ENCODE measurements around the gene PRKCZ. TPM values are rescaled to one million over a fixed set of nuclear protein-coding genes. Genes with fewer than 3 reads are reported as not detected.
A peak's percentile ranks its signal among the peaks of the same experiment; 100 is the strongest.

Gene PRKCZ
- total and polyA plus RNA-seq, 2 donors (not counting 1 experiment from before 2014, with no cell fraction given), result 1.6 to 2.0 TPM

DNA sequence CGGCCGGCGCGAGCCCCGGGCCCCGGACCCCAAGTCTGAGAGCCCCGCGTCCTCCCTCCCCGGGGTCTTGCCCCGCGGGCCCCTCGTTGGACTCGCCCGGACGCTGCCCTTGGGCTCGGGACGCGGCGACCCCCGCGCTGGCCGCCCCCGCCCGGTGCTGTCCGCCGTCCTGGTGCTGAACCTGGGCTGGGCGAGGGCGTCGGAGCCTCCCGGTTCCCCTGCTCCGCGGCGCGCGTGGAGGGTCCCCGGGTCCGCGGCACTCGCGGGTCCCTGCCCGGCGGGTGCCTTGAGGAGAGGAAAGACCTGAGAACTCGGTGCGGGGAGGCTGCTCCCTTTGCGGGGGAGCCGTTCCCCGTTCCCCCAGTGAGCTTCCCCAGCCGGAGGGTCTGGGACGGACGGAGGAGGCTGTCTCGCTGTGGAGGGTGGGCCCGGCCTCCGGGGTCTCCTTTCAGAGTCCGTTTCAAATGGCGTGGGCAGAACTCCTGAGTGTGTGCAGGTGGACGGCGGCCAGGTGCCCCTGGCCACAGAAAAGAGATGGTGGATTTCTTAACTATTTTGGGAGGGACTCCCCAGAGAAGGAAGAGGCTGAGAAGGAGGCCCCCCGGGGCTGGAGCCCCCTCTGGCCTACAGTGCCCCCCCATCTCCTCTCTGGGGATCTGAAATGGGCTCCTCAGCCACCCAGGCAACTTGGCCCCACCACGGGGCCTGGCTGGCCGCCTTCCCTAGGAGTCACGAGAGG lies 30.5 kb upstream of the PRKCZ start:
- H3K9me3 ChIP-seq (ENCODE audit: control insufficient read depth, insufficient read depth, low read depth, low read length), result no peaks in the 10 kb centered on the region
- TF ChIP-seq, protein P1, sequence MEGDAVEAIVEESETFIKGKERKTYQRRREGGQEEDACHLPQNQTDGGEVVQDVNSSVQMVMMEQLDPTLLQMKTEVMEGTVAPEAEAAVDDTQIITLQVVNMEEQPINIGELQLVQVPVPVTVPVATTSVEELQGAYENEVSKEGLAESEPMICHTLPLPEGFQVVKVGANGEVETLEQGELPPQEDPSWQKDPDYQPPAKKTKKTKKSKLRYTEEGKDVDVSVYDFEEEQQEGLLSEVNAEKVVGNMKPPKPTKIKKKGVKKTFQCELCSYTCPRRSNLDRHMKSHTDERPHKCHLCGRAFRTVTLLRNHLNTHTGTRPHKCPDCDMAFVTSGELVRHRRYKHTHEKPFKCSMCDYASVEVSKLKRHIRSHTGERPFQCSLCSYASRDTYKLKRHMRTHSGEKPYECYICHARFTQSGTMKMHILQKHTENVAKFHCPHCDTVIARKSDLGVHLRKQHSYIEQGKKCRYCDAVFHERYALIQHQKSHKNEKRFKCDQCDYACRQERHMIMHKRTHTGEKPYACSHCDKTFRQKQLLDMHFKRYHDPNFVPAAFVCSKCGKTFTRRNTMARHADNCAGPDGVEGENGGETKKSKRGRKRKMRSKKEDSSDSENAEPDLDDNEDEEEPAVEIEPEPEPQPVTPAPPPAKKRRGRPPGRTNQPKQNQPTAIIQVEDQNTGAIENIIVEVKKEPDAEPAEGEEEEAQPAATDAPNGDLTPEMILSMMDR (conservative IDR thresholded peaks at IDR 0.05 in 1 of 2, IDR thresholded peaks at IDR 0.05 in 1 of 2; ENCODE audit: low read depth in 1 of 2, low read length in 2 of 2), result no peak
- peak; percentile 78 for TF ChIP-seq EZH2 (IDR thresholded peaks at IDR 0.05; ENCODE audit: low read length, missing control alignments)
- no peaks in the 10 kb centered on the region for H3K4me1 ChIP-seq (ENCODE audit: control insufficient read depth, extremely low read depth, insufficient read depth, low read length)
- no peaks in the 10 kb centered on the region for H3K36me3 ChIP-seq (ENCODE audit: control insufficient read depth, insufficient read depth, low read length)
- peaks cover 33% of the 10 kb centered on the region for H3K27me3 ChIP-seq (ENCODE audit: control insufficient read depth, insufficient read depth, low read length)
- no peak overlapping the region for H2AFZ ChIP-seq (ENCODE audit: low read length)
- H3K9ac ChIP-seq (ENCODE audit: insufficient read depth, low read length), result no peak overlapping the region
- H3K27ac ChIP-seq (ENCODE audit: insufficient read depth, low read length), result no peak overlapping the region
- H3K4me3 ChIP-seq (replicated peaks in 1 of 4; ENCODE audit: control extremely low read depth in 1 of 4, insufficient read depth in 1 of 4, low read depth in 3 of 4, low read length in 4 of 4), result no peak overlapping the region
- DNase-seq (ENCODE audit: low read depth in 2 of 2), result no peak
- H3K4me2 ChIP-seq (ENCODE audit: extremely low read depth, insufficient read depth, low read length), result no peak overlapping the region
- H3K79me2 ChIP-seq (ENCODE audit: control insufficient read depth, insufficient read depth, low read length), result no peaks in the 10 kb centered on the region
- H4K20me1 ChIP-seq (ENCODE audit: control insufficient read depth, extremely low read depth, insufficient read depth, low read length), result no peaks in the 10 kb centered on the region

DNA sequence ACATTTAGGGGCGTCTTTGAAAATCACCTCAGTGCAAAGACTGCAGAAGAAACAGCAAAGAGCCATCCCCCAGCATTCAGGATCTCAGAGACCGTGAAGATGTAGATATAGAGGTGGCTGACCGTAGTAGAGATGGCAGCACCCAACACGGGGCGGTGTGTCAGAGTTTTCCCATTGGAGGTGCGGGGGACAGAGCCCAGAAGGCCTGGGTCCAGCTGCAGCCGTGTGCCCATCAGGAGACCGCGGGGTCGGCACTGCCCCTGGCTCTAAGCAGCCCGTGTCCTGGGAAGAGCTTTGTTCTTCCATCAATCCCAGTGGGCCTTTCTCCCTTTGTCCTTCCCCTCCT lies 29.9 kb upstream of the PRKCZ start:
- no peak overlapping the region for H3K4me2 ChIP-seq (ENCODE audit: extremely low read depth, insufficient read depth, low read length)
- peaks cover 34% of the 10 kb centered on the region for H3K27me3 ChIP-seq (ENCODE audit: control insufficient read depth, insufficient read depth, low read length)
- H3K79me2 ChIP-seq (ENCODE audit: control insufficient read depth, insufficient read depth, low read length), result no peaks in the 10 kb centered on the region
- H3K4me1 ChIP-seq (ENCODE audit: control insufficient read depth, extremely low read depth, insufficient read depth, low read length), result no peaks in the 10 kb centered on the region
- no peaks in the 10 kb centered on the region for H3K36me3 ChIP-seq (ENCODE audit: control insufficient read depth, insufficient read depth, low read length)
- no peak overlapping the region for H2AFZ ChIP-seq (ENCODE audit: low read length)
- H3K9me3 ChIP-seq (ENCODE audit: control insufficient read depth, insufficient read depth, low read depth, low read length), result no peaks in the 10 kb centered on the region
- no peak for DNase-seq (ENCODE audit: low read depth in 2 of 2)
- H4K20me1 ChIP-seq (ENCODE audit: control insufficient read depth, extremely low read depth, insufficient read depth, low read length), result no peaks in the 10 kb centered on the region
- H3K9ac ChIP-seq (ENCODE audit: insufficient read depth, low read length), result no peak overlapping the region
- TF ChIP-seq EZH2 (IDR thresholded peaks at IDR 0.05; ENCODE audit: low read length, missing control alignments), result no peak
- TF ChIP-seq, protein P1 (conservative IDR thresholded peaks at IDR 0.05 in 1 of 2, IDR thresholded peaks at IDR 0.05 in 1 of 2; ENCODE audit: low read depth in 1 of 2, low read length in 2 of 2), result no peak
- no peak overlapping the region for H3K27ac ChIP-seq (ENCODE audit: insufficient read depth, low read length)
- H3K4me3 ChIP-seq (replicated peaks in 1 of 4; ENCODE audit: control extremely low read depth in 1 of 4, insufficient read depth in 1 of 4, low read depth in 3 of 4, low read length in 4 of 4), result no peak overlapping the region

DNA sequence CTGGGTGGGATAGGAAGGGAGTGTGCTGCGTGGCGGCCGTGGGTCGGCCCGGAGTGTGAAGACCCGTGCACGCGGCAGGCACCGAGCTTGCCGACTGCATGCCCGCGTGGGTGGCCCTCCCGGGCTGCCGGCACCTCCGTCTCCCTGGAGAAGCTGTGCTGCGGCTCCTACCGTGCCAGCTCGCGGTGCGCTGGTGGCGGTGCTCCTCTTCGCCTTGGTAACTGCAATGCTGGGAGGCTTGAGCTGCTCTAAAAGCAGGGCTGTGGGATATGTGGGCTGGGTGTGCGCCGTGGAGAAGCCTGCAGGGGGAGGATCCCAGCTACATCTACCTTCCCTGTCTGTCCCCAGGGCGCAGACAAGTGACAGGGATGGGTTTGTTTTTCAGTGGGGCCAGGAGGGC lies 28.7 kb upstream of the PRKCZ start:
- no peaks in the 10 kb centered on the region for H3K79me2 ChIP-seq (ENCODE audit: control insufficient read depth, insufficient read depth, low read length)
- peaks cover 38% of the 10 kb centered on the region for H3K27me3 ChIP-seq (ENCODE audit: control insufficient read depth, insufficient read depth, low read length)
- H2AFZ ChIP-seq (ENCODE audit: low read length), result no peak overlapping the region
- no peaks in the 10 kb centered on the region for H4K20me1 ChIP-seq (ENCODE audit: control insufficient read depth, extremely low read depth, insufficient read depth, low read length)
- no peaks in the 10 kb centered on the region for H3K9me3 ChIP-seq (ENCODE audit: control insufficient read depth, insufficient read depth, low read depth, low read length)
- H3K4me3 ChIP-seq (replicated peaks in 1 of 4; ENCODE audit: control extremely low read depth in 1 of 4, insufficient read depth in 1 of 4, low read depth in 3 of 4, low read length in 4 of 4), result no peak overlapping the region
- H3K4me1 ChIP-seq (ENCODE audit: control insufficient read depth, extremely low read depth, insufficient read depth, low read length), result no peaks in the 10 kb centered on the region
- no peaks in the 10 kb centered on the region for H3K36me3 ChIP-seq (ENCODE audit: control insufficient read depth, insufficient read depth, low read length)
- no peak overlapping the region for H3K27ac ChIP-seq (ENCODE audit: insufficient read depth, low read length)
- TF ChIP-seq EZH2 (IDR thresholded peaks at IDR 0.05; ENCODE audit: low read length, missing control alignments), result no peak
- TF ChIP-seq, protein P1 (conservative IDR thresholded peaks at IDR 0.05 in 1 of 2, IDR thresholded peaks at IDR 0.05 in 1 of 2; ENCODE audit: low read depth in 1 of 2, low read length in 2 of 2), result no peak
- no peak overlapping the region for H3K9ac ChIP-seq (ENCODE audit: insufficient read depth, low read length)
- no peak for DNase-seq (ENCODE audit: low read depth in 2 of 2)
- H3K4me2 ChIP-seq (ENCODE audit: extremely low read depth, insufficient read depth, low read length), result no peak overlapping the region
